Stomach (tissue), 4 donors: ENCODE measurements around the gene FOXRED1.

Experiments used
- CTCF ChIP-seq, 7 experiments: fragments of 450-650 bp in 4 of 7; fragments of 200-600 bp in 3 of 7; sonication (generic) in 3 of 7; IDR thresholded peaks; one replicate each; pipeline ENCODE4 v1.5.1; 2016 to 2019; ENCODE audit warnings: antibody characterized with exemption in 7 of 7, control low read depth in 2 of 7, mild to moderate bottlenecking in 1 of 7
- POLR2A ChIP-seq, 4 donors: fragments of 450-650 bp; IDR thresholded peaks; one replicate each; pipeline ENCODE4 v1.6.1; 2016; ENCODE audit warnings: antibody characterized with exemption in 4 of 4, control low read depth in 2 of 4, mild to moderate bottlenecking in 1 of 4, moderate library complexity in 1 of 4
- POLR2AphosphoS5 ChIP-seq, 3 donors: sonication (generic); formaldehyde crosslinking; IDR thresholded peaks; one replicate each; pipeline ENCODE4 v1.6.1; 2016; ENCODE audit warnings: antibody characterized with exemption in 3 of 3

- TF ChIP-seq CTCF (IDR thresholded peaks at IDR 0.05) (no peak), POLR2A (IDR thresholded peaks at IDR 0.05) (no peak), POLR2AphosphoS5 (IDR thresholded peaks at IDR 0.05) (no peak)
Measured at GRCh38 chr11:126288237-126288636, 19.3 kb downstream of the FOXRED1 start.
